NOMO-1 treated with dmso at 0.1 percent for 144 hours (cell line): ENCODE results near the gene OBSCN.

Source experiments
- DNase-seq: peaks from one replicate; lab custom pipeline; 2025; ENCODE audit not compliant: unreplicated experiment; lab: John Stamatoyannopoulos, UW

OBSCN gene, protein sequence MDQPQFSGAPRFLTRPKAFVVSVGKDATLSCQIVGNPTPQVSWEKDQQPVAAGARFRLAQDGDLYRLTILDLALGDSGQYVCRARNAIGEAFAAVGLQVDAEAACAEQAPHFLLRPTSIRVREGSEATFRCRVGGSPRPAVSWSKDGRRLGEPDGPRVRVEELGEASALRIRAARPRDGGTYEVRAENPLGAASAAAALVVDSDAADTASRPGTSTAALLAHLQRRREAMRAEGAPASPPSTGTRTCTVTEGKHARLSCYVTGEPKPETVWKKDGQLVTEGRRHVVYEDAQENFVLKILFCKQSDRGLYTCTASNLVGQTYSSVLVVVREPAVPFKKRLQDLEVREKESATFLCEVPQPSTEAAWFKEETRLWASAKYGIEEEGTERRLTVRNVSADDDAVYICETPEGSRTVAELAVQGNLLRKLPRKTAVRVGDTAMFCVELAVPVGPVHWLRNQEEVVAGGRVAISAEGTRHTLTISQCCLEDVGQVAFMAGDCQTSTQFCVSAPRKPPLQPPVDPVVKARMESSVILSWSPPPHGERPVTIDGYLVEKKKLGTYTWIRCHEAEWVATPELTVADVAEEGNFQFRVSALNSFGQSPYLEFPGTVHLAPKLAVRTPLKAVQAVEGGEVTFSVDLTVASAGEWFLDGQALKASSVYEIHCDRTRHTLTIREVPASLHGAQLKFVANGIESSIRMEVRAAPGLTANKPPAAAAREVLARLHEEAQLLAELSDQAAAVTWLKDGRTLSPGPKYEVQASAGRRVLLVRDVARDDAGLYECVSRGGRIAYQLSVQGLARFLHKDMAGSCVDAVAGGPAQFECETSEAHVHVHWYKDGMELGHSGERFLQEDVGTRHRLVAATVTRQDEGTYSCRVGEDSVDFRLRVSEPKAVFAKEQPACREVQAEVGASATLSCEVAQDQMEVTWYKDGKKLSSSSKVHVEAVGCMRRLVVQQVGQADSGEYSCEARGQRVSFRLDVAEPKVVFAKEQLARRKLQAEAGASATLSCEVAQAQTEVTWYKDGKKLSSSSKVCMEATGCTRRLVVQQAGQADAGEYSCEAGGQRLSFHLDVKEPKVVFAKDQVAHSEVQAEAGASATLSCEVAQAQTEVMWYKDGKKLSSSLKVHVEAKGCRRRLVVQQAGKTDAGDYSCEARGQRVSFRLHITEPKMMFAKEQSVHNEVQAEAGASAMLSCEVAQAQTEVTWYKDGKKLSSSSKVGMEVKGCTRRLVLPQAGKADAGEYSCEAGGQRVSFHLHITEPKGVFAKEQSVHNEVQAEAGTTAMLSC (N-terminal part only)

DNA sequence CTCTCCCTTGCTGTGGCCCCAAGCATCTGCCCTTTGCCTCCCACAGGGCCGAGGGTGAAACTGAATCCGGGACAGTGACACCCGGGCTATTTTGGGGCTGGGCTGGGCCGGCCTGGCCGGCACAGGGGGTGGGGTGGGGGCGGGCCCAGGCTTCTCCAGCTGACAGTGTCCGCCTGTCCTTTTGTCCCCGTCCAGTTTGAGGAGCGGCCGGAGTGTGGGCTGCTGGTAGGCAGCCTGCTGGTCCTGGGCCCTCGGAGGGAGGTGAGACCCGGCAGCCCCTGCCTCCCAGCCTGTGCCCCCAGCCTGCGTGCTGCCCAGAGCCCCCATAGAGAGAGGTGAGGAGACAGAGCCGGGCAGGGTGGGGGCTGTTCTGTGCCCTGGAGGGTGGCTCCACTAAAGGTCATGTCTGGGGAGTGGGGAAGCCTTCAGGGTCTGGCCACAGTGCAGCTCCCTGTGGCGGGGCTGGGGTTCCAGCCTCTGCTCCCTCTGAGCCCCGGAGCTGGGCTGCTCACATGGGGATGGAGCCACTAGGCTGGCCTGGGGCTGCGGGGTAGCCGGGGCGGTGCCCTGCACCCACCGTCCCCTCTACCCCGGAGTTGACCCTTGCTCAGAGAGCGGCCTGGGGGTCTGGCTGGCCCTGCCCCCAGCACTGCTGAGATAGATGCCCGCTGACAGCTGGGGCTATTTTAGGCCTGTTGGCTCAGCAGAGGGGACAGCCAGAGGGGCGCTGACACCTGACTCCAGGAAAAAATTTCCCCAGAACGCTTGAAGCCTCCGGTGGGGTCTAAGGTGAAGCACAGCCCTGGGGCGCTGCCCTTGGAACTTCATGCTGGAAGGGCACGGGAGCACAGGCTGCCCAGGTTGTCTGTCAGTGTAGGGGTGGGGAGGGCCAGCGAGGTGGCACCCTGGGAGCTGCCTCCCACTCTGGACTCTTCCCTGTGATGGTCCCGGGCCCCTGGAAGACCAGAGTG lies at the start of gene OBSCN:
TSS of gene OBSCN (plus strand) at position 194 of the 971 bp plus-strand sequence. CDS start 3,740 bp downstream, outside the sequence.
- DNase-seq, result no peak

- no peak for DNase-seq
These were observed 49.5 kb upstream of the OBSCN start for GRCh38 chr1:228158151-228159007.

DNA sequence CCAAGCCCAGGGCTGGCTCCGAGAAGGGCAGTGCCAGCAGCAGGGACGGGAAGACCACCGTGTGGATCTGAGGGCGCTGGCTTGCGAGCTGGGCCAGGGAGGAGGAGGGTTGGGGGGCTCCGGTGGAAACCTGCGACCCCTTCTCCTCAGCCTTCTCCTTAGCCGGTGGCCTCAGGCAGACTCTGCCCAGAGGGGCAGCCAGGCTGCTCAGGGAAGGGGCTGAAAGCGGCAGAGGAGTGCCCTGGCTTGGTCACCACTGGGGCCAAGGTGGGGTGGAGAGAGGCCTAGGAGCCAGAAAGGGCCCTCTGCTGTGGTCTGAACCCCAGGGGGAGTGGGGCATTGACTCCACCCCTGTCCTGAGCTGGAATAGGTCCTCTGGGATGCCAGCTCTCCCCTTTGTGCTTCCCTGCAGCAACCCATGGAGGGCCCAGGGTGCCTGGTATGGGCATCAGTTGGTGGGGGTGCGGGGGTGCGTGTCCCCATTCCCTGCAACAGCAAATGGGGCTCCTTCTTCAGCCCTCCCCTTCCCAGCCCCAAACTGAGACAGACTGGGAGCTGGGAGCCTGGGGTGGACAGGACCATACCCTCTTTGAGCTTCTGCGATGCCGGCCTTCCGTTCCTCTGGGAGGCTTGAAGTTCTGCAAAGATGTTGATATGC lies 48.7 kb upstream of the OBSCN start:
- DNase-seq, result no peak

DNA sequence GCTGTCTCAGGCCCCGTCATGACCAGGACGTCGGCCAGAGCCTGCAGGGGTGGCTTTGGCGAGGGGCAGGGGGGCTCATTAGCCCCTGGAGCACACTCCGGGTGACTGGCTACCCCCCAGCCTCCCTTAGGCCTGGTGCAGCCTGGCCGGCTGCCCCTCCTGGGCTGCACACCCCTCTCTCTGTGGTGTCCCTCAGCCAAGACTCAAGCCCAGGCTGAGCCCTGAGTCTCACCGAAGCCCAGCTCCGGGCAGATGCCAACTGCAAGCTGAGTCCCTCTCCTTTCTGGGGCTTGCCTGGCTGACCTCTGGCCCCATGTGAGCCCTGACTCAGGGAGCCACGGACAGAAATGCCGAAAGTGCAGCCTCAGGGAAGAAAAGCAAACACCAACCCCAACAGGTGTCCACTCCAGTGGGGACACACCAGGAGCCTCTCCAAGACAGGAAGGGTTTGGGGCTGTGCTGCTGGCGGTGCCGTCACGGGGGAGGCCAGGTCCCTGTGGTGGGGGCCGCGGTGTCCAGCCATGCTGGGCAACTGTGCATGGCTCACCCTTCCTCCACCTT lies 47.6 kb upstream of the OBSCN start:
- no peak for DNase-seq

GRCh38 chr1:228161362-228161761 lies 46.5 kb upstream of the OBSCN start:
- DNase-seq, result no peak

DNA sequence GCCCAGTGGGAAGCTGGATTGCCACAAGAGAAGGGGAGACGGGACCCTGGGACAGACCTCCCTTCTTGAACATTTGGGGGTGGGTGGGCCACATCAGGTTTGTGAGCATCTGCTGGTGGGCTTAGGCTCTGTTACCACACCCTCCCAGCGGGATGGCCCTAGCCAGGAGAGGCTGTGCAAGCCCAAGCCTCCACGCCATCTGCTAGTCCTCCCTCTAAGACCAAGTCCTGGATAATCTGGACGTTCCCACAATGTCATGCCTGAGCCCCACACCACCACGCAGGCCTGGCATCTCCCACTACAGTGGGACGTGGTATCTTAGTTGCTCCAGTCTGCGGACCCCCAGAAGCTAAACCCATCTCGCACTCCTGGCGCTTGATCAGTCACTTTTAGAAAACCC lies 46.0 kb upstream of the OBSCN start:
- DNase-seq, result no peak

GRCh38 chr1:228162286-228163006 lies 45.4 kb upstream of the OBSCN start:
- no peak for DNase-seq

GRCh38 chr1:228163007-228163753 lies 44.7 kb upstream of the OBSCN start:
- DNase-seq, result no peak

- DNase-seq, result no peak
These were observed 43.9 kb upstream of the OBSCN start for GRCh38 chr1:228163776-228164519.

DNA sequence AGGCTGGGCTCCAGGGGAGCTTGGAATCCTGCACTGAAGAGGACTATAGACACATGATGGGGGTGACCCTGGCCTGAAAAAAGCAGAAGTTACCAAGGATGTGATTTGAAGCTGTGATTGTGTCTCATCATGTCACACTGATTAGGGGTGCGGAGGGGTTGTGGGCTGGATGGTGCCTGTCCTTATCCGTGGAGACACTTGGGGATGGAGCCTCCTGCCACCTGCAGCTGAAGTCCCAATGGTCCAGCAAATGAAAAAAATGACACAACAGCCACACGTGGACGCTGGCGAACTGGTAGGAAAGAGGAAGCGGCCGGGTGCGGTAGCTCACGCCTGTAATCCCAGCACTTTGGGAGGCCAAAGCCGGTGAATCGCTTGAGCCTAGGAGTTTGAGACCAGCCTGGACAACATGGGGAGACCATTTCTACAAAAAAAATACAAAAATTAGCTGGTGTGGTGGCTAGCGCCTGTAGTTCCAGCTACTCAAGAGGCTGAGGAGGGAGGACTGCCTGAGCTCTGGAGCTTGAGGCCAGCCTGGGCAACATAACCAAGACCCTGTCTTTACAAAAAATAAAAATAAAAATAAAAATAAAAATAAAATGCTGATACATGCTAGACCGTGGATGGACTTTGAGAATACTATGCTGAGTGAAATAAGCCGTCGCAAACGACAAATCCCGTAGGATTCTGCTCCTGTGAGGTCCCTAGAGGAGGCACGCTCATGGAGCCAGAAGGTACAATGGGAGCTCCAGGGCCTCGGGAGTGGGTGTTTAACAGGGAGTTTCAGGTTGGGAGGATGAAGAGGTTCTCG lies 43.1 kb upstream of the OBSCN start:
- peak; percentile 55 for DNase-seq

DNA sequence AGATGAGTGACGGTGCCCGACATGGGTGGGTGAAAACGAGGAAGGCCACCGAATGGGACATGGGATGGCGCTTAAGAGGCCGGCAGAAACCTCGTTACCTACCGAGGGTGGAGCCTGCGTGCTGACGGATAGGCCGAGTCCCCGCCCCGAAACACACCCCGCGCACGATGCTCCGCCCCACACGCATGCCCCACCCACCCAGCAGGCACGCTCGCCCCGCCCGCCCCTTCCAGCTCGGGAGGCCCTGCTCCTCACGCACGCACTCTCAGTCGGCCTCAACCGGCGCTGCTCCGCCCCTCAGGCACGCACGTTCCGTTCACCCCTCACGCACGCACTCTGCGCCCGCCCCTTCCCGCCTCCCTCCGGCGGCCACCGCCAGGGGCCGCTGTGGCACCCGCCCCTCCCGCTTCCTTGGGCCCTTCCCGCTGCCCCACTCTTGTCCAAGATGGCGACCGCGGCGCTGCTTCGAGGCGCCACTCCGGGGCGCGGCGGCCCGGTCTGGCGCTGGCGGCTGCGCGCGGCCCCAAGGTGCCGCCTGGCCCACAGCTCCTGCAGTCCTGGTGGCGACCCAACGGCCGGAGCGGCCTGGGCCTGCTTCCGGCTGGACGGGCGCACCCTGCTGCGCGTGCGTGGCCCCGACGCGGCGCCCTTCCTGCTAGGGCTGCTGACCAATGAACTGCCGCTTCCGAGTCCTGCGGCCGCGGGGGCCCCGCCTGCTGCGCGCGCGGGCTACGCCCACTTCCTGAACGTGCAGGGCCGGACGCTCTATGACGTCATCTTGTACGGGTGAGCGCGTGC lies 42.3 kb upstream of the OBSCN start, which contains the start of gene IBA57:
TSS of gene IBA57 (plus strand) at position 433 of the 798 bp plus-strand sequence. CDS start at position 446, 13 bp downstream.
- peak; percentile 94 for DNase-seq

DNA sequence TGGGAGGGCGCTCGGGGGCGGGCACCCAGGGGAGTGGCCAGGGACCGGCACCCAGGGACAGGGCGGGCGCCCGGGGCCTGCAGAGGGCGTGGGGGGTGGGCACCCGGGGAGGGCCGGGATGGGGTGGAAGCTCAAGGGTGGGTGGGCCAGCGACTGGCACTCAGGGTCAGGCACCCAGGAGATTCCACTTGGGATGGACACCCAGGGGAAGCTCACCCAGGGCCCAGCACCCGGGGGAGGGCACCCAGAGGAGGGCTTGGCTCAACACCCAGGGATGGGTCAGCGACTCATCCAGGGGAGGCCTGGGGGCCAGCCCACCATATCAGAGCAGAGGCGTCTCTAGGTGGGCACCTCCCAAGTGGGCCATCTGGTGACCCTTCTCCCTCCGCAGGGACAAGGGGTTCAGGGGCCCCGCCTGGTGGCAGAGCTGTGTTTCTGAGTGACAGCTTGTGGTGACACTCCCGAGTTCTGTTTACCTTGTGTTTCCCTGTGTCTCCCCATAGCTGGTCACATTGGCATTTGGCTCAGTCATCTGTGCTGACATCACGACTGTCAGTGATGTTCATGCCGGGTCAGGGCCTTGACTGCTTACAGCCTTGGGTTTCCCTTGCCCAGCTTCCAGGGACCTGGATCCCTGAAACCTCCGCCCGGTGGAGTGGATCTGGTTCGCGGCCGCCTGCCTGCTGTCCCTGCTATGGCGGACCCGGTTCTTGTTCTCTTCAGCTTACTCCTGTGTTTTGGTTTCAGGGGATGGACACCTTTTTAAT lies 41.5 kb upstream of the OBSCN start:
- DNase-seq, result no peak

- no peak for DNase-seq
These were observed 39.1 kb upstream of the OBSCN start for GRCh38 chr1:228168563-228169270.
